Measurements from ENCODE around the gene TEX9.

DNA sequence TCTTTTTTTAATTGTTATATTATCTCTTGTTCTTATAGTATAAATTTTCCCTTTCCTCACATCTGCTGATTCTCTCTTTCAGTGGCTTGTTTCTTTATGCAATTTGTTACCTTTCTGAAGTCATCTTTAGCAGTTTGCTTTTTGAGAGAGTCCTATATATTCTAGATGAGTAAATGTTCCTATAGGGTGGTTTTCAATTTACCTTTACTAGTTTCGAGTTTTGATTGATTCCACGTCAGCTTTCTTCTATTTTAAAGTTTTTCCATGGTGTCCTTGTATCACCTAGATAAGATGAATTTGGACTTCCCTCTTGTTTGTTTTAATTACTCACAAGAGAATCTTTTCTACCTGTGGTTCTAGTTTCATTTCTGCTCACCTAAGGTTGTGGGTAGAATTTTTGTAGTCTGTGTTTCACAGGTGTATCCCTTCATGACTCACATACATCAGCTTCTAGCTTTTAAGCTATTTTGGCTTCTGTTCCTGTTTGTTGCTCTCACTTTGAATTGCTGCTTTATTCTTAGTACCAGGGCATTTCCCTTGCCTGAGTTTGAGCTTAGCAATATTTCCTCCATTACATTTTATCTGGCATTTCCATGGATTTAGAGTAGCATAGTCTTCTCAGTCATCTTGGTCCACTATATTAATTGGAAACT is 6.4 kb downstream of the TEX9 start:
- TF ChIP-seq, protein P1, sequence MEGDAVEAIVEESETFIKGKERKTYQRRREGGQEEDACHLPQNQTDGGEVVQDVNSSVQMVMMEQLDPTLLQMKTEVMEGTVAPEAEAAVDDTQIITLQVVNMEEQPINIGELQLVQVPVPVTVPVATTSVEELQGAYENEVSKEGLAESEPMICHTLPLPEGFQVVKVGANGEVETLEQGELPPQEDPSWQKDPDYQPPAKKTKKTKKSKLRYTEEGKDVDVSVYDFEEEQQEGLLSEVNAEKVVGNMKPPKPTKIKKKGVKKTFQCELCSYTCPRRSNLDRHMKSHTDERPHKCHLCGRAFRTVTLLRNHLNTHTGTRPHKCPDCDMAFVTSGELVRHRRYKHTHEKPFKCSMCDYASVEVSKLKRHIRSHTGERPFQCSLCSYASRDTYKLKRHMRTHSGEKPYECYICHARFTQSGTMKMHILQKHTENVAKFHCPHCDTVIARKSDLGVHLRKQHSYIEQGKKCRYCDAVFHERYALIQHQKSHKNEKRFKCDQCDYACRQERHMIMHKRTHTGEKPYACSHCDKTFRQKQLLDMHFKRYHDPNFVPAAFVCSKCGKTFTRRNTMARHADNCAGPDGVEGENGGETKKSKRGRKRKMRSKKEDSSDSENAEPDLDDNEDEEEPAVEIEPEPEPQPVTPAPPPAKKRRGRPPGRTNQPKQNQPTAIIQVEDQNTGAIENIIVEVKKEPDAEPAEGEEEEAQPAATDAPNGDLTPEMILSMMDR (conservative IDR thresholded peaks at IDR 0.05 in 1 of 2, IDR thresholded peaks at IDR 0.05 in 1 of 2; ENCODE audit: low read depth in 1 of 2, low read length in 2 of 2): no peak
- TF ChIP-seq EZH2 (IDR thresholded peaks at IDR 0.05; ENCODE audit: low read length, missing control alignments): no peak
